CD4-positive, alpha-beta T cell treated with Interleukin-10 for 1 hour (primary cell): ENCODE data around the gene BAD.
"Not testable (repeated sequence)": the region's sequence is repeated elsewhere in the genome, so short reads cannot be mapped to it uniquely, and the experiment has no call there.

Source experiments
- DNase-seq: peaks from one replicate; pipeline ENCODE4 v3.0.0-alpha.2; 2020

BAD gene

DNA sequence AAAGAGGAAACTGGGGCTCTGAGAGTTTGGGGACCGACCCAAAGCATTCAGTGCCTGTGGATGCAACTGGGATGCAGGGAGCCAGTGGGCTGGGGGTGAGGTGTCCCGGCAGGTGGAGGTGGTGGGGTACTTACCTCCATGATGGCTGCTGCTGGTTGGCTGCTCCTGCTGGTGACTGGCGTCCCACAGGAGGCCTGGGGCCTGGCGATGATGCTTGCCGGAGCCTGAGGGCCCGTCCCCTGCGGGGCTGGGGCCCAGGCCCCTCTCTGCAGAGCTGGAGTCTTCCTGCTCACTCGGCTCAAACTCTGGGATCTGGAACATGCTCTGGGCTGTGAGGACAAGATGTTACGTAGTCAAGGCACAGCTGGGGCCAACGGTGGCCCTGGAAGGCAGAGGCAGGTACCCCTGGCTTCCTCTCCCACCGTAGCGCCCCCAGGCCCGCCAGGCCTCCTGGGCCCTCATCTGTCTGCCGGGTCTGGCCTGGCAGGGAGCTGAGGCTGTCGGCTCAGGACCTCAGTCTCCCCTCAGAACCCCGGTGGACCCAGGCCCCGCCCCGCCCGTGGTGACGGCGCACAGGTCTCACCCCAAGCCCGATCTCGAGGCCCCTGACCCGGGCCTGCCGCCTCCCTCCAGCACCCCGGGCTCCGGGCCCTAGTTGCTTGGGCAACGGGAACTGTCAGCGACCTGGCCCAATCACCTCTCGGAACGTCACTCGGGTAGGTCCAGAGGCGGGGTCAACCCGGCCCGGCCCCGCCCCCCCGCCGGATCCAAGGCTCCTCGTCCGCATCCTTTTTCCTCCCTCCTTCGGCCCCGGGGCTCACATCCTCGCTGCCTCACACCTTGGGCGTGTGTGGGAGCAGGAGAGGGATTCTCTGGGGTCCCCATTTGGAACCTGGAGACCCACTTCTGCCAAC, at the start of gene BAD:
Gene BAD (minus strand): TSS at position 618 of the 914 bp plus-strand sequence. CDS start 297 bp downstream, at position 321.
- peak; percentile 95 for DNase-seq

DNA sequence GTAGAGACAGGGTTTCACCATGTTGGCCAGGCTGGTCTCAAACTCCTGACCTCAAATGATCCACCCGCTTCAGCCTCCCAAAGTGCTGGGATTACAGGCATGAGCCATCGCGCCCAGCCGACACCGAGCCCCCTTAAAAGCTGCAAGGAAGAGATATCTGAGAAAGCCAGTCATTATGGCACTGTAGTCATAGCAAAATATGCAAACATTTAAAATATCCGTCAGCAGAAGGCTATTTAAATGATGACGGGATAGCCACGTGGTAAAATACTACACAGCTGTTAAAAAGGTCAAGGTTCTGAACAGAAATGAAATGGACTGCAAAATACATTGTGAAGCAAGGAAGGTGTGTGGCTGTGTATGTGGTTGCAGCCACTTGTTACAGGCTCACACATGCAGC, 49.1 kb upstream of the BAD start:
- no peak for DNase-seq

DNA sequence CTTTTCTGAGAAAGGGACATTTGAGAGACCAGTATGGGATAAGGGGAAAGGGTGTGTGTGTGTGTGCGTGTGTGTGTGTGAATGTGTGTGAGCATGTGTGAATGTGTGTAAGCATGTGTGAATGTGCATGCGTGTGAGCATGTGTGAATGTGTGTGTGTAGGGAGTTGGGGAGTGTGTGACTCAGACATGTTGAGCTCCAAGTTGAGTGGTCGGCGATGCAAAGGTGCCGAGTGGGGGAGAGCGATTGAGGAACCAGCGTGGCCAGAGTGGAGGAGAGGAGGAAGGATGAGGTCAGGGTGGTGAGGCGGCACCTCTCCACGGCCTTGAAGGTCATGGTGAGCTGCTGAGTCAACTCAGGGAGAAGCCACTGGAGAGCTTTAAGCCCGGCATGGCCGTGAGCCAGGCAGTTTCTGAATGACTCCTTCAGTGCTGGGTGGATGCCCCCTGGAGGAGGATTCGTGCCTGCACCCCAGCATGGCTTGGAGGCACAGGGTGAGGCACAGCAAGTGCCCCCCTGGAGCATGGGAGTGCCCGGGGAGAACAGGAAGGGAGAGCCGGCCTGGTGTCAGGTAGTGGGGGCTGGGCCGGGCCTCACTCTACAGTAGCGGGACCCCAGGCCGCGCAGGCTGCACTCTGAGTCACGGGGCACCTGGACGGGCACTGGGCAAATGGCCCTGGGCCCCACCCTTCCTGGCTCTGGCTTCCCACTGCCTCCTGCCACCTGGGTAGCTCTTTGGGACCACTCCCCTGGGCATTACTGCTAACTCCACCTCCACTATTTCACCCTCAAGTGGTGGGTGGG, 47.3 kb upstream of the BAD start:
- peak; percentile 76 for DNase-seq

DNA sequence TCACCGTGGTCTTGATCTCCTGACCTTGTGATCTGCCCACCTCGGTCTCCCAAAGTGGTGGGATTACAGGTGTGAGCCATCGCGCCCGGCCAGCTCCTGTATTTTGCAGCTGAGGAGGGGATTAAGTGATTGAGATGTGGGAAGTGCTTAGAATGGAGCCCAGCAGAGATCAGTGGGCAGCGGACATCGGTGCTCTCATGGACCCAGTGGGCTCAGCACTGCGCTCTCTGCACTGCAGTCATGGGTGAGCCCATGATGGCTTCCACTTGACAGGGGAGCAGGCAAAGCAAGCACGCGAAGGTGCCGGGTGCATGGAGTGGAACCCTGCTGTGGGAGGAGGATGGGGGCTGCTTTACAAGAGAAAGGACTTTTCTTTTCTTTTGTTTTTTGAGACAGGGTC, 46.4 kb upstream of the BAD start:
- DNase-seq, result no peak

DNA sequence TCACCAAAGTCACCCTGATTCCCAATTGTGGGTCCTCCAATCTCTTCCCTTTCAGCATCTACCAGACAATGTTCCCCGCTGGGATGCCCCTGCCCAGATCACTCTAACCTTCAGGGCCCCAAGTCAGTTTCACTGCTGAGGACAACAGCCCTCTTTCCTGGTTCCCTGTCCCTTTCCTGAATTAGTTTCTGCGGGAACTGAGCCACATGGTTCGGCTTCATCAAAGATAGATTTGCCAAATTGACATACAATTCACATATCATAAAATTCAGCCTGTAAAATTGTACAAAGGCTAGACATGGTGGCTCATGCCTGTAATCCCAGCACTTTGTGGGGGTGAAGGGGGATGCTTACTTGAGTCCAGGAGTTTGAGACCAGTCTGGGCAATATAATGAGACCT, 43.5 kb upstream of the BAD start:
- no peak for DNase-seq

DNA sequence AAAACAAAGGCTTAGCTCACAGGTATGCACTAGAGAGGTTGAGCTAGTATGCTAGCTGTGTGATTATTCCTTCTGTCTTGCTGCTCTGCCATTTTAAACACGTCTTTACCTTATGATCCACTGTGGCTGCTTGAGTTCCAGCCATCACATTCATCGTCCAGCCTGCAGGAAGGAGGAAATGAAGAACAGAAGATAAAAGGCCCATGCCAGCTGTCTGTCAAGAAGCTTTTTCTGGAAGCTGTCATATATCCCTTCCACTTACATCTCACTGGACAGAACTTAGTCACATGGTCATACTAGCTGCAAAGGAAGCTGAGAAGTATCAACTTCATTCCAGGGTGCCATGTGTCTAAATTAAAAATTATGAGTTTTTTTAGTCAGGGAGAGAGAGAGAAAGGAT, 42.9 kb upstream of the BAD start:
- no peak for DNase-seq

DNA sequence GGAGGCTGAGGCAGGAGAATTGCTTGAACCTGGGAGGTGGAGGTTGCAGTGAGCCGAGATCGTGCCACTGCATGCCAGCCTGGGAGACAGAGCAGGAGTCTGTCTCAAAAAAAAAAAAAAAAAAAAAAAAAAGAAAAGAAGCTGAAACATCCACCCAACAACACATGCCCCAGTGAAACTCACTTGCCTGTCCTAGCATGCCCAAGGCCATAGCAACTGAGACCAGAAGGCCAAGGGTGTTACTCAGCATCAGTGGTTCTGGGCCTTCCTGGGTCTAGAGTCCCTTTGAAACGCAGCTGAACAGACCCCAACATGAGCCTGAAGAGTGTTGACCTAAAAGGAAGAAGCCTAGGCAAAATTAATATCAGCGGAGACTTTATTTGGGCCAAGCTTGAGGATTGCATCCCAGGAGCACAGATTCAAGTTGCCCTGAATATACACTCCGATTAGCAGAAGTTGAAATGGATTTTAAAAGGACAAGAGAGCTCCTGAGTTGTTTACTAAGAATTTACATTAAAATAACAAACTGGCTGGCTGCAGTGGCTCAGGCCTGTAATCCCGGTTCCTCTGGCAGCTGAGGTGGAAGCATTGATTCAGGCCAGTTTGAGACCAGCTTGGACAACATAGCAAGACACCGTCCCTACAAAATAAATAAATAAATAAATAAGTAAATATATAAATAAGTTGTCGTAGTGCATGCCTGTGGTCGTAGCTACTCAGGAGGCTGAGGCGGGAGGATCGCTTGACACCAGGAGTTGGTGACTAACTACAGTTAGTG, 40.4 kb upstream of the BAD start:
- DNase-seq, result no peak

DNA sequence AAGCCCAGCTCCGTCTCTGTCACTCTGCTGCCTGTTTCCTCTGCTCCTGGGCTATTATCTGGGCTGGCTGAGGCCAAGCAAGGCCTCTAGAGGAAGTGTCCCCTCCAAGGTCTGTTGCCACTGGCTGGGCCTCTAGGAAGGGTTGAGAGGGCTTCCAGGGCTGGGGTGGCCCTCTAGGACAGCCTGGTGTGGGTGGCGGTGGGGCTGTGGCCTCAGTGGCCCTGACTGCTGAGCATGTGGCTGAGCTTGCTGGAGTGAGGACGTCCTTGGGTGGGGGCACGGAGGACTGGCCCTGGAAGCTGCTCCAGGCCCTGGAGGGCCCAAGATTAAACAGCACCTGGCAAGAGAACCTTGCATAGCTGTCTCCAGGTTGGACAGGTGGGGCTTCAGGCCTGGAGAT, 39.5 kb upstream of the BAD start:
- DNase-seq, result not testable (repeated sequence)

DNA sequence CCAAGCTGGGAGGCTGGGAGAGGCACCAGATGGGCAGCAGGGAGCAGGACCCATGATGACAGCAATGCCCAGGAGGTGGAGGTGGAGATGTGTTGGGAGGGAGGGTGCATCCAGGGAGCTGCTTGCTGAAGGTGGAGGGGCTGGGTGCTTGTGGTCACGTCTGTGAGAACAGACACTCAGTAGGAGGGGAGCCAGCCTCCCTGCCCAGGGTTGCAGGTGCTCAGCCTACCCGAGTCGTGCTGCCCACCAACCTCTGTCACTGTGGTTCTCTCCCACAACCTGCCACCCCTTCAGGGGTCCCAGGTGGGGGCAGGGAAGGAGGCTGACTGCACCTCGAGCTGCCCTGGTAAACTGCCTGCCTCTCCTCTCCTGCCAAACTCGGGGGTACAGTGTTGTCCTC, 38.9 kb upstream of the BAD start:
- DNase-seq, result no peak

DNA sequence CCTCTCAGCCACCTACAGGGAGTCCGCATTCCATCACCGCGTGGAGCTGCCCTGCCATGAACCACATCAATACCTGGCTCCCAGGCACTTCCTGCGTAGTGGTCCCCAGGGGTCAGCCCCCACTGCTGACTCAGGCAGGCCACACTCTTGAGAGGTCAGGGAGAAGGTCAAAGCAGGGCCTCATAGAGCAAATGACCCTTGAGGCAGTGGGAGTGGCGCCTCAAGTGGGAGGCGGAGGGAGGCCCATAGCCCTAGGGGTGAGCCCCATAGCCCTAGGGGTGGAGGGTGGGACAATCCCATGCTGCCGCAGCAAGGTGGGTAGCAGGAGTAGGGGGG, 38.4 kb upstream of the BAD start:
- no peak for DNase-seq

DNA sequence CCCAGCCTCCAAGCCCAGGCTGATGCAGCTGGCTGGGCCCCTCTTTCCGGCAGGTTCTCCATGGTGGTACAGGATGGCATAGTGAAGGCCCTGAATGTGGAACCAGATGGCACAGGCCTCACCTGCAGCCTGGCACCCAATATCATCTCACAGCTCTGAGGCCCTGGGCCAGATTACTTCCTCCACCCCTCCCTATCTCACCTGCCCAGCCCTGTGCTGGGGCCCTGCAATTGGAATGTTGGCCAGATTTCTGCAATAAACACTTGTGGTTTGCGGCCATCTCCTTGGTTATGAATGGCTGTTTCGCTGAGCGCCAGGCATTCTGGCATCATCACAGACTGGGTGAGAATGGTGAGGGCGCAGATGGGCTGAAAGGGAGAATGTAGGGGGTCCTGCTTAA, 37.1 kb upstream of the BAD start:
- no peak for DNase-seq

DNA sequence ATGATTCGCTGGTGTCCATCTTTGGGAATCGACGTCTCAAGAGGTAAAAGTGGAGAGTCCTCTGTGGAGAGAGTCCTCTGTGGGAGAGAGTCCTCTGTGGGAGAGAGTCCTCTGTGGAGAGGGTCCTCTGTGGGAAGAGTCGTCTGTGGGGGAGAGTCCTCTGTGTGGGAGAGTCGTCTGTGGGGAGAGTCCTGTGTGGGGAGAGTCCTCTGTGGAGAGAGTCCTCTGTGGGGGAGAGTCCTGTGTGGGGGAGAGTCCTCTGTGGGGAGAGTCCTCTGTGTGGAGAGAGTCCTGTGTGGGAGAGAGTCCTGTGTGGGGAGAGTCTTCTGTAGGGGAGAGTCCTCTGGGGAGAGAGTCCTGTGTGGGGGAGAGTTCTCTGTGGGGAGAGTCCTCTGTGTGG, 36.6 kb upstream of the BAD start:
- DNase-seq, result no peak

DNA sequence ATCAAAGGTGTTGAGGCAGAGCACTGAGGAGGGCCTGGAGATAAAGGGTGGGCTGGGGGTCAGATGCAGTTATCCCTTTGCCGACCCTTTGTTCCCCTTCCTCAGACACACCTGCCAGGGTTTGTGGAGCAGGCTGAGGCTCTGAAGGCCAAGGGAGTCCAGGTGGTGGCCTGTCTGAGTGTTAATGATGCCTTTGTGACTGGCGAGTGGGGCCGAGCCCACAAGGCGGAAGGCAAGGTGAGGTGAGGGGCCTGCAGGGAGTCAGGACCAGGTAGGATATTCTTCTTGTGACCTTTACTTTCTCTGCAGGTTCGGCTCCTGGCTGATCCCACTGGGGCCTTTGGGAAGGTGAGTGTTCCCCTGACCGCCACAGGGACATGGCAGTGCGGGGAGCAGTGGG, 36.1 kb upstream of the BAD start:
- no peak for DNase-seq

DNA sequence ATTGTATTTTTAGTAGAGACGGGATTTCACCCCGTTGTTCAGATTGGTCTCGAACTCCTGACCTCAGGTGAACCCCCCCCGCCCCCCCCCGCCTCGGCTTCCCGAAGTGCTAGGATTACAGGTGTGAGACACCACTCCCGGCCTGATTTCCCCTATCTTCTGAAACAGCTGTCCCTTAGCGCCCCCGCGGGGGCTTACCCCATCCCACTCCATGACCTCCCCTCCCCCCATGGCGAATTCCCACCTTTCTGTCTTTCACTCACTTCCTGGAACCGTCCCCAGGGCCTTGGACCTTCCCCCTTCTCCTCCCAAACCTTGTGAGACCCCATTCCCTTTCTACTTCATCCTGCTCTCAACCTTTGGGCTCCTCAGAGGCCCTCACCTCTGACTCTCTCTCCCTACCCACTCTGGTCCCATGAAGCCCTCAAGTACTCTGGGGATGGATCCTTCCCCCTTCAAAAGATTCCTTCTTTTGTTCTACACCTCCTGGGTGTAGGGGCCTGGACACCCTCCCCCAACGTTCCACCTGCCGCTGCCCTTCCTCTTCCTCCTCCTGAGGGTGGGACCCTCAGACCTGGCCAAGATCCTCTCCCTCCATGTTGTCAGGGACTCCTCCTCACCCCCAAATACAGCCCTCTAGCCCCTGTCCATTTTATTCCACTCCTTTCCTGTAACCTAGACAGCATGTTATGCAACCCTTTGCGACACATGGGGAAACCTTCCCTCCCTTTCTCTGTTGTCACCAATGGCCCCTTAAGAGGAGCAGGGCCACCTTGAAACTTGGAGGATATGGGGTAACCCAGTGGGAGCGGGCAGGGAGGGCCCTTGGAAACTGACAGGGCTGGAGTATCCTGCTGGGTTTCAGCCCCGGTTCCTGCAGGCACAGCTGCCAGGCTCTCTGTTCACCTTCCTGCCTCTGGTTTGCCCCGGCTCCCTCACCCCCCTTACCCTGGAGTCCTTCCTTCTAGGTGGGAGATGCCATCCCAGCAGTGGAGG, 34.6 kb upstream of the BAD start:
- DNase-seq, result no peak

DNA sequence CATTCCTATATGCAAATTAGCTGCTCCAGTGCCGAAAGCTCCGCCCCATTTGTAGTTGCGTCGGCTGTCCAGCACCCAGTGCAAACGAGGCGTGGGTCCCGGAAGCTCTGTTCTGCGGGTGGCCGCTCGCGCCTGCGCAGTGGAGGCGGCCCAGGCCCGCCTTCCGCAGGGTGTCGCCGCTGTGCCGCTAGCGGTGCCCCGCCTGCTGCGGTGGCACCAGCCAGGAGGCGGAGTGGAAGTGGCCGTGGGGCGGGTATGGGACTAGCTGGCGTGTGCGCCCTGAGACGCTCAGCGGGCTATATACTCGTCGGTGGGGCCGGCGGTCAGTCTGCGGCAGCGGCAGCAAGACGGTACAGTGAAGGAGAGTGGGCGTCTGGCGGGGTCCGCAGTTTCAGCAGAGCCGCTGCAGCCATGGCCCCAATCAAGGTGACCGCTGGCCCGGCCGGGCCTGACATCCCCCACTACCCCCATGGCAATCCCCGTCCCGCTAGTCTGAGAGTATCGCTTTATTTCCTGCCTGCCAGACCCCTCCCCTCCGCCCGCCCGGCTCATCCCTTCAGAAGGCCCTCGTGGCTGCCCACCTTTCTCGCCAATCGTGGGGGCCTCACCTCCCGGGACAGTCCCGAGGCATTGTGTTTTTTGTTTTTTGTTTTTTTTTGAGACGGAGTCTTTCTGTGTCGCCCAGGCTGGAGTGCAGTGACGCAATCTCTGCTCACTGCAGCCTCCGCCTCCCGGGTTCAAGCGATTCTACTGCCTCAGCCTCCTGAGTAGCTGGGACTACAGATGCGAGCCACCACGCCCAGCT, 33.7 kb upstream of the BAD start, which contains the start of gene PRDX5:
Gene PRDX5 (plus strand): TSS at position 161 of the 805 bp plus-strand sequence. CDS start 95 bp downstream, at position 256.
- peak; percentile 97 for DNase-seq

DNA sequence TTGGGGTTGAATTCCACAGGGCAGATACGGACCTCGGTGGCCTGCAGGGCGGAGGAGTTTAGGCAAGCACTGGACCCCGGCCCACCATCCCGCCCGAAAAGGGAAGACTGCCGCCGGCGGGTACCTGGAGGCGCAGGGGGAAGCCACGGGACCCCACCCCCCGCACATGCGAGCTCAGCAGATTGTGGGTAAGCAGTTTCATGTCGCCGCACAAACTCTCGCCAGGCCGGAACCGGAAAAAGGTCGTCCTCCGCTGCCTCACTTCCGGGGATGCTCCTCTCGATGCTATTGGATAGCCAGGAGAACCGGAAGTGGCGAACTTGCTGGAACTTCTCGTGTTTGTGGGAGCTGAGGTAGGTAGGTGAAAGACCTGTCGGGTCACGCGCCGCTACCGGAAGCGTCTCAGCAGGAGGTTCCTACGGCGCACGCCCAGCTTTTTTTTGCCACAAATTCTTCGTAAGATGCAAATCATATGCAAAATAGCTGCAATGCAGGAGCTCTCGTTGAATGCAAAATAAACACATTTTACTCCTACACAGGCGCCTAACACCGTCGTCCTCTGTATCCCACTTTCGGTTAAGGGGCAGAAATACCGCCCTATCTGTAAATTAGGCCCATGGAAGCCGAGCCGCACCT, 33.0 kb upstream of the BAD start, which contains the start of gene TRMT112:
Gene TRMT112 (minus strand): TSS at position 235 of the 636 bp plus-strand sequence. CDS start 33 bp downstream, at position 202.
- peak; percentile 99 for DNase-seq

DNA sequence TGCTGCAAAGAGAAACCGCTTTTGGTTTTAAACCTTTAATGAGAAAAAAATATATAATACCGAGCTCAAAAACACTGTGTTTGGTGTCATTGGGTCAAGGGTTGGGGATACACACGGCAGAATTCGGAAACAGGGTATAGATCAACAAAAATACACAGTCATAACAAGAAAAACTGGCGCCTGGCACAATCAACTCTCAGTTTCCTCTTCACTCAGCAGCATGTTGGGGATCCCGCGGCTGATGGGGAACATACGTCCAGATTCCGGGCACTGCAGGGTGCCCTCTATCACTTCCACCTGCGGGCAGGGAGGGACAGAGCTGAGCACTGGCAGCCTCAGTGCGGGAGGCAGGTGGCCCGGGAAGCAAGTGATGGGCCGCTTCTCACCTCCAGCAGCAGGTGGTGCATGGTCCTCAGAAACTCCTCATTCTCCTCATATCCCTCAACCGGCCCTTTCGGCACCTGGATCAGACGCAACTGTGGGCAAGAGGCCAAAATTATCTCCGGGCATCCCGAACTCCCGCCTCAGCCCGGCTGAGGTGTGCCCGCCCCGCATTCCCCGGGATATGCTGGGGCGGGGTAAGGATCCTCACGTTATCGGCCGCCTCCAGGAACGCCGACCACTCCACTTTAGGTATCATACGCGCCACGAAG, 32.3 kb upstream of the BAD start:
- DNase-seq, result peak; percentile 47

DNA sequence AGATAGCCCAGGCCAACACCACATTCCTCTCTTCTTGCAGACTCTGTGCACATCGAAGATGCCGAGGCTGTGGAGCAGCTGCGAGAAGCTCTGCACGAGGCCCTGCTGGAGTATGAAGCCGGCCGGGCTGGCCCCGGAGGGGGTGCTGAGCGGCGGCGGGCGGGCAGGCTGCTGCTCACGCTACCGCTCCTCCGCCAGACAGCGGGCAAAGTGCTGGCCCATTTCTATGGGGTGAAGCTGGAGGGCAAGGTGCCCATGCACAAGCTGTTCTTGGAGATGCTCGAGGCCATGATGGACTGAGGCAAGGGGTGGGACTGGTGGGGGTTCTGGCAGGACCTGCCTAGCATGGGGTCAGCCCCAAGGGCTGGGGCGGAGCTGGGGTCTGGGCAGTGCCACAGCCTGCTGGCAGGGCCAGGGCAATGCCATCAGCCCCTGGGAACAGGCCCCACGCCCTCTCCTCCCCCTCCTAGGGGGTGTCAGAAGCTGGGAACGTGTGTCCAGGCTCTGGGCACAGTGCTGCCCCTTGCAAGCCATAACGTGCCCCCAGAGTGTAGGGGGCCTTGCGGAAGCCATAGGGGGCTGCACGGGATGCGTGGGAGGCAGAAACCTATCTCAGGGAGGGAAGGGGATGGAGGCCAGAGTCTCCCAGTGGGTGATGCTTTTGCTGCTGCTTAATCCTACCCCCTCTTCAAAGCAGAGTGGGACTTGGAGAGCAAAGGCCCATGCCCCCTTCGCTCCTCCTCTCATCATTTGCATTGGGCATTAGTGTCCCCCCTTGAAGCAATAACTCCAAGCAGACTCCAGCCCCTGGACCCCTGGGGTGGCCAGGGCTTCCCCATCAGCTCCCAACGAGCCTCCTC, 31.4 kb upstream of the BAD start:
- DNase-seq, result not testable (repeated sequence)
